ENCODE data around the gene STOM.

The STOM gene

GRCh38 chr9:121298016-121298538 lies 72.0 kb downstream of the STOM start (continued):
- no peak for TF ChIP-seq ZNF596 (tag by site-specific recombination; IDR thresholded peaks at IDR 0.05)

- ChIA-PET POLR2A (no interaction called here), CTCF (interaction anchor here (0.6 to 3.1 kb wide), 4 partner anchors 19 to 553 kb away, joined by 3 to 15 read pairs (median 8); no protein-coding TSS in a partner anchor)
- TF ChIP-seq ZNF664 (tag by site-specific recombination; IDR thresholded peaks at IDR 0.05) = peak; percentile 81
- no peak for TF ChIP-seq HOXD13 (CRISPR knock-in tag; IDR thresholded peaks at IDR 0.05; ENCODE audit: borderline replicate concordance)
- no peak for TF ChIP-seq ZNF169 (tag by site-specific recombination; IDR thresholded peaks at IDR 0.05)
- Histone ChIP-seq H3K4me1 (ENCODE audit: control insufficient read depth, insufficient read depth, low read length) (0 out of 2 replicates have a peak, but pooled peaks cover 2% of the 10 kb centered on the region), H3K4me3 (ENCODE audit: low read depth, low read length) (no peak overlapping the region), H3K27ac (ENCODE audit: extremely low read depth, low read depth, low read length) (no peak overlapping the region), H3K9me3 (ENCODE audit: control insufficient read depth, insufficient read depth, low read depth, low read length) (no peaks in the 10 kb centered on the region), H3K36me3 (ENCODE audit: control insufficient read depth in 2 of 2, insufficient read depth in 1 of 2, low read length in 2 of 2) (no peaks in the 10 kb centered on the region)
Observed at GRCh38 chr9:121297389-121297788, 72.7 kb downstream of the STOM start.

GRCh38 chr9:121296213-121297127 lies 73.6 kb downstream of the STOM start:
- H3K4me1 ChIP-seq (ENCODE audit: control insufficient read depth, insufficient read depth, low read length) = 0 out of 2 replicates have a peak, but pooled peaks cover 2% of the 10 kb centered on the region
- ChIA-PET CTCF (interaction anchor here (0.8 to 1.3 kb wide), 3 partner anchors 18 to 1471 kb away, joined by 3 to 7 read pairs (median 3); no protein-coding TSS in a partner anchor), POLR2A (no interaction called here)
- TF ChIP-seq ZBTB17 (tag by site-specific recombination; IDR thresholded peaks at IDR 0.05) (no peak), EGR2 (tag by site-specific recombination; IDR thresholded peaks at IDR 0.05; ENCODE audit: low read depth) (no peak), BCL11A (tag by site-specific recombination; IDR thresholded peaks at IDR 0.05; ENCODE audit: low read depth) (no peak), REST (tag by site-specific recombination; IDR thresholded peaks at IDR 0.05) (no peak), ZNF18 (tag by site-specific recombination; IDR thresholded peaks at IDR 0.05) (no peak), ZNF677 (tag by site-specific recombination; IDR thresholded peaks at IDR 0.05) (no peak)
- no peak overlapping the region for H3K4me3 ChIP-seq (ENCODE audit: low read depth, low read length)
- H3K9me3 ChIP-seq (ENCODE audit: control insufficient read depth, insufficient read depth, low read depth, low read length) = no peaks in the 10 kb centered on the region
- H3K36me3 ChIP-seq (ENCODE audit: control insufficient read depth in 2 of 2, insufficient read depth in 1 of 2, low read length in 2 of 2) = no peaks in the 10 kb centered on the region
- H3K27ac ChIP-seq (ENCODE audit: extremely low read depth, low read depth, low read length) = no peak overlapping the region

GRCh38 chr9:121295662-121296191 lies 74.3 kb downstream of the STOM start:
- 0 out of 2 replicates have a peak, but pooled peaks cover 2% of the 10 kb centered on the region for H3K4me1 ChIP-seq (ENCODE audit: control insufficient read depth, insufficient read depth, low read length)
- CTCF ChIA-PET = interaction anchor here (0.8 kb wide), 1 partner anchor 1470 kb away, joined by 3 read pairs; no protein-coding TSS in a partner anchor
- POLR2A ChIA-PET = no interaction called here
- H3K27ac ChIP-seq (ENCODE audit: extremely low read depth, low read depth, low read length) = no peak overlapping the region
- H3K4me3 ChIP-seq (ENCODE audit: low read depth, low read length) = no peak overlapping the region
- H3K36me3 ChIP-seq (ENCODE audit: control insufficient read depth in 2 of 2, insufficient read depth in 1 of 2, low read length in 2 of 2) = no peaks in the 10 kb centered on the region
- H3K9me3 ChIP-seq (ENCODE audit: control insufficient read depth, insufficient read depth, low read depth, low read length) = no peaks in the 10 kb centered on the region
- TF ChIP-seq TSHZ1 (tag by site-specific recombination; IDR thresholded peaks at IDR 0.05; ENCODE audit: borderline replicate concordance) = no peak
- no peak for TF ChIP-seq ZFP37 (tag by site-specific recombination; IDR thresholded peaks at IDR 0.05)
- TF ChIP-seq HOXA7 (CRISPR knock-in tag; IDR thresholded peaks at IDR 0.05; ENCODE audit: borderline replicate concordance) = no peak
- TF ChIP-seq GFI1B (tag by site-specific recombination; IDR thresholded peaks at IDR 0.05) = no peak
